Ishikawa (cell line): ENCODE data around the gene FMO5.

ENCODE experiments used
- CEBPB ChIP-seq: IDR thresholded peaks from 2 replicates; pipeline ENCODE4 v1.6.1; 2012
- CREB1 ChIP-seq: IDR thresholded peaks from 2 replicates; pipeline ENCODE4 v1.6.1; 2012; ENCODE audit warnings: low read depth
- EGR1 ChIP-seq: IDR thresholded peaks from 2 replicates; pipeline ENCODE4 v1.6.1; 2012
- EP300 ChIP-seq: IDR thresholded peaks from 2 replicates; pipeline ENCODE4 v1.6.1; 2012; ENCODE audit warnings: borderline replicate concordance
- FOXM1 ChIP-seq: IDR thresholded peaks from 2 replicates; pipeline ENCODE4 v1.6.1; 2012; ENCODE audit warnings: low read depth, borderline replicate concordance
- NFIC ChIP-seq: IDR thresholded peaks from 2 replicates; pipeline ENCODE4 v1.6.1; 2012
- RAD21 ChIP-seq: IDR thresholded peaks from 2 replicates; pipeline ENCODE4 v1.6.1; 2012; ENCODE audit warnings: low read depth
- TAF1 ChIP-seq: IDR thresholded peaks from 2 replicates; pipeline ENCODE4 v1.6.1; 2012; ENCODE audit warnings: low read depth, mild to moderate bottlenecking
- TCF12 ChIP-seq: IDR thresholded peaks from 2 replicates; pipeline ENCODE4 v1.6.1; 2012; ENCODE audit warnings: low read depth
- TEAD4 ChIP-seq: IDR thresholded peaks from 2 replicates; pipeline ENCODE4 v1.6.1; 2012
- YY1 ChIP-seq: IDR thresholded peaks from 2 replicates; pipeline ENCODE4 v1.6.1; 2012; ENCODE audit warnings: low read depth
- TF ChIP-seq, protein P1 (sequence below): IDR thresholded peaks from 2 replicates; pipeline ENCODE4 v1.6.1; 2012; ENCODE audit warnings: low read depth, mild to moderate bottlenecking
- TF ChIP-seq, protein P2 (sequence below): IDR thresholded peaks from 2 replicates; pipeline ENCODE4 v1.6.1; 2012
- TF ChIP-seq, protein P3 (sequence below): IDR thresholded peaks from 2 replicates; pipeline ENCODE4 v1.6.1; 2012

DNA sequence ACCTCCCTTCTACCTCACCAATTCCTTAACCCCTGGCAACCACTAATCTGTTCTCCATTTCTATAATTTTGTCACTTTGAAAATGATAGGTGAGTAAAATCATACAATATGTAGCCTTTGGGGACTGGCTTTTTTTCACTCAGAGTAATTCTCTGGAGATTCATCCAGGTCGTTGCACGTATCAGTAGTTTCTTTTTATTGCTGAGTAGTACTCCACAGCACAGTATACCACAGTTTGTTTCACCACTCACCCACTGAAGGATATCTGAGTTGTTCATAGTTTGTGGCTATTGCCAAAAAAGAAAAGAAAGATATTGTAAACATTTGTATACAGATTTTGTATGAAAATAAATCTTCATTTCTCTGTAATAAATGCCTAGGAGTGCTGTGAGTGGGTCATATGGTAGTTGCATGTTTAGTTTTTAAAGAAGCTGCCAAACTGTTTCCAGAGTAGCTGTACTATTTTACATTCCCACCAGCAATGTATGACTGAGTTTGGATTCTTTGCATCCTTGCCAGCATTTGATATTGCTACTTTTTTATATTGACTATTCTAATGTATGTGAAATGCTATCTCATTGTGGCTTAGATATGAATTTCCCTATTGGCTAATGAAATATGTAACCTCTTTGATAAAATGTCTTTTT, 21.0 kb upstream of the FMO5 start:
- TF ChIP-seq EP300 (no peak), YY1 (no peak), CREB1 (no peak), CEBPB (no peak), EGR1 (no peak), TCF12 (no peak), TAF1 (no peak), RAD21 (no peak), NFIC (no peak), FOXM1 (no peak), TEAD4 (no peak)
- TF ChIP-seq, protein P1, sequence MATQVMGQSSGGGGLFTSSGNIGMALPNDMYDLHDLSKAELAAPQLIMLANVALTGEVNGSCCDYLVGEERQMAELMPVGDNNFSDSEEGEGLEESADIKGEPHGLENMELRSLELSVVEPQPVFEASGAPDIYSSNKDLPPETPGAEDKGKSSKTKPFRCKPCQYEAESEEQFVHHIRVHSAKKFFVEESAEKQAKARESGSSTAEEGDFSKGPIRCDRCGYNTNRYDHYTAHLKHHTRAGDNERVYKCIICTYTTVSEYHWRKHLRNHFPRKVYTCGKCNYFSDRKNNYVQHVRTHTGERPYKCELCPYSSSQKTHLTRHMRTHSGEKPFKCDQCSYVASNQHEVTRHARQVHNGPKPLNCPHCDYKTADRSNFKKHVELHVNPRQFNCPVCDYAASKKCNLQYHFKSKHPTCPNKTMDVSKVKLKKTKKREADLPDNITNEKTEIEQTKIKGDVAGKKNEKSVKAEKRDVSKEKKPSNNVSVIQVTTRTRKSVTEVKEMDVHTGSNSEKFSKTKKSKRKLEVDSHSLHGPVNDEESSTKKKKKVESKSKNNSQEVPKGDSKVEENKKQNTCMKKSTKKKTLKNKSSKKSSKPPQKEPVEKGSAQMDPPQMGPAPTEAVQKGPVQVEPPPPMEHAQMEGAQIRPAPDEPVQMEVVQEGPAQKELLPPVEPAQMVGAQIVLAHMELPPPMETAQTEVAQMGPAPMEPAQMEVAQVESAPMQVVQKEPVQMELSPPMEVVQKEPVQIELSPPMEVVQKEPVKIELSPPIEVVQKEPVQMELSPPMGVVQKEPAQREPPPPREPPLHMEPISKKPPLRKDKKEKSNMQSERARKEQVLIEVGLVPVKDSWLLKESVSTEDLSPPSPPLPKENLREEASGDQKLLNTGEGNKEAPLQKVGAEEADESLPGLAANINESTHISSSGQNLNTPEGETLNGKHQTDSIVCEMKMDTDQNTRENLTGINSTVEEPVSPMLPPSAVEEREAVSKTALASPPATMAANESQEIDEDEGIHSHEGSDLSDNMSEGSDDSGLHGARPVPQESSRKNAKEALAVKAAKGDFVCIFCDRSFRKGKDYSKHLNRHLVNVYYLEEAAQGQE: no peak
- TF ChIP-seq, protein P2, sequence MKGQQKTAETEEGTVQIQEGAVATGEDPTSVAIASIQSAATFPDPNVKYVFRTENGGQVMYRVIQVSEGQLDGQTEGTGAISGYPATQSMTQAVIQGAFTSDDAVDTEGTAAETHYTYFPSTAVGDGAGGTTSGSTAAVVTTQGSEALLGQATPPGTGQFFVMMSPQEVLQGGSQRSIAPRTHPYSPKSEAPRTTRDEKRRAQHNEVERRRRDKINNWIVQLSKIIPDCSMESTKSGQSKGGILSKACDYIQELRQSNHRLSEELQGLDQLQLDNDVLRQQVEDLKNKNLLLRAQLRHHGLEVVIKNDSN: no peak
- TF ChIP-seq, protein P3, sequence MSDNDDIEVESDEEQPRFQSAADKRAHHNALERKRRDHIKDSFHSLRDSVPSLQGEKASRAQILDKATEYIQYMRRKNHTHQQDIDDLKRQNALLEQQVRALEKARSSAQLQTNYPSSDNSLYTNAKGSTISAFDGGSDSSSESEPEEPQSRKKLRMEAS: no peak
